SIG-M5 treated with dmso at 0.1 percent for 504 hours (cell line): ENCODE data around the gene UCP2.

ENCODE experiments used
- DNase-seq: peaks from one replicate; lab custom pipeline; 2025; ENCODE audit not compliant: unreplicated experiment; lab: John Stamatoyannopoulos, UW

The UCP2 gene

GRCh38 chr11:73982595-73982989, at the start of gene UCP2:
UCP2 (minus strand) TSS chr11:73982843; CDS start chr11:73978378, 4,465 bp downstream.
- DNase-seq = peak; percentile 92

- no peak for DNase-seq
Measured at GRCh38 chr11:74030723-74031676, 48.4 kb upstream of the UCP2 start.

- DNase-seq = no peak
Measured at GRCh38 chr11:74025467-74026166, 43.0 kb upstream of the UCP2 start.

- DNase-seq = no peak
Measured at GRCh38 chr11:74024261-74025029, 41.8 kb upstream of the UCP2 start.

- DNase-seq = peak; percentile 46
Measured at GRCh38 chr11:74023276-74023675, 40.6 kb upstream of the UCP2 start.

GRCh38 chr11:74022546-74022945, 39.9 kb upstream of the UCP2 start:
- DNase-seq = no peak

- no peak for DNase-seq
Measured at GRCh38 chr11:74021998-74022397, 39.4 kb upstream of the UCP2 start.

- no peak for DNase-seq
Measured at GRCh38 chr11:74020539-74020938, 37.9 kb upstream of the UCP2 start.

- DNase-seq = no peak
Measured at GRCh38 chr11:74019860-74020259, 37.2 kb upstream of the UCP2 start.

- DNase-seq = no peak
Measured at GRCh38 chr11:74019104-74019738, 36.6 kb upstream of the UCP2 start.

- DNase-seq = peak; percentile 81
Measured at GRCh38 chr11:74018331-74019005, 35.8 kb upstream of the UCP2 start.

GRCh38 chr11:74017631-74018030, 35.0 kb upstream of the UCP2 start:
- DNase-seq = no peak

- no peak for DNase-seq
Measured at GRCh38 chr11:74015919-74016684, 33.5 kb upstream of the UCP2 start.

GRCh38 chr11:74014880-74015279, 32.2 kb upstream of the UCP2 start:
- no peak for DNase-seq

- no peak for DNase-seq
Measured at GRCh38 chr11:74013141-74013540, 30.5 kb upstream of the UCP2 start.

GRCh38 chr11:74012074-74012809, 29.6 kb upstream of the UCP2 start:
- DNase-seq = no peak

- DNase-seq = no peak
Measured at GRCh38 chr11:74011360-74012073, 28.9 kb upstream of the UCP2 start.
